Brain microvascular endothelial cell (primary cell): Measurements from ENCODE around the gene ORAI2.
A peak's percentile ranks its signal among the peaks of the same experiment; 100 is the strongest.

ENCODE experiments used
- DNase-seq: peaks from one replicate; pipeline ENCODE4 v3.0.0-alpha.2; 2020
- H3K27ac ChIP-seq: fragments of 250-450 bp; sonication (Bioruptor Pico); 2 replicates; pipeline ENCODE4 v1.5.1; 2020; ENCODE audit warnings: mild to moderate bottlenecking, moderate library complexity
- H3K27me3 ChIP-seq: fragments of 250-450 bp; sonication (Bioruptor Pico); replicated peaks from 2 replicates; pipeline ENCODE4 v1.5.1; 2020; ENCODE audit warnings: mild to moderate bottlenecking
- H3K36me3 ChIP-seq: fragments of 250-450 bp; sonication (Bioruptor Pico); replicated peaks from 2 replicates; pipeline ENCODE4 v1.5.1; 2020; ENCODE audit warnings: mild to moderate bottlenecking
- H3K4me3 ChIP-seq: 2 replicates; pipeline ENCODE4 v1.5.1; 2011; ENCODE audit warnings: low read depth, mild to moderate bottlenecking, control low read depth, low read length, moderate library complexity
- in situ Hi-C: cut with HindIII; loops from 2 replicates; pipeline ENCODE4 v1.10.0; 2017; ENCODE audit warnings: low sequenced_read_pairs, low pct_ligation_motif_present
- TF ChIP-seq, protein P1 (sequence below): IDR thresholded peaks from 2 replicates; pipeline ENCODE4 v1.5.1; 2011; ENCODE audit warnings: low read depth, mild to moderate bottlenecking, moderate library complexity, low read length, control low read depth, inconsistent platforms; ENCODE audit errors: missing control alignments

The ORAI2 gene

DNA sequence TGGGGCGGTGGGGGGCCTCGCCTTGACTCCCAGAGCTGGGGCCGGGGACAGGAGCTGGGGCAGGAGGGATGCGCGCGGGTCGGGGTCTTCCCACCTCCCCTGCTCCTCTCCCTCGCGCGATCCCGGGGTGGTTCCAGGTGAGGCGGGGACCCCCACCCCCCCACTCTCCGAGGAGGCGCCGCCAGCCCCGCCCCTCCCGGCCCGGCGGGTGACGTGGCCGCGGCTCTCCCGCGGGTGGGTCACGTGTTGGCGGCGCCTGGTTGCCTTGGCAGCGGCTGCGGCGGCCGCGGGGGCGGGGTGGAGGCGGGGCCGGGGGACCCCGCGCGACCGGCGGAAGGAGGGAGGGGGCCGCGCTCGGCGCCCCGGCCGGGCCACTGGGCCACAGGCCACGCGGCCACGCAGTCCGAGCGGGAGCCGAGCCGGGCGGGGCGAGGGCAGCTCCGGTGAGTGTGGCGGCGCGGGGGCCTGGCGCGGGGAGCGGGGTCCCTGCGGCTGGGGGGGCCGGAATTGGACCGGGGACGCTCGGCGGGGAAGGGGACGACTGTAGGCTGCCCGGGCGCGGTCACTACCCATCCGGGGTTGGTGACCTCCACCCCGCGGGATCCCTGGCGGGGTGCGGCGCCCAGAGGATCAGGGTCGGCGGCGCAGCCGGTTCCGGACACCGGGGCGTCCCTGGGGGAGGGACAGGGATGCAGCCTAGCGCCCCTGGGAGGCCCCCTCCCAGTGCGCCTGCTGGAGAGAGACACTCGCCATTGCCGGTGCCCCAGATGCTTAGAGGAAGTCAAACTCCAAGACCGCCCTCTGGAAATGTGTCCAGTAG, at the start of gene ORAI2:
Gene ORAI2, plus strand, starts transcription at position 357 of the 820 bp plus-strand sequence. CDS start 5,382 bp downstream, outside the sequence.
- peak within 1 kb of the TSS; percentile 71 for H3K4me3 ChIP-seq
- peak within 1 kb of the TSS; percentile 48 for H3K27ac ChIP-seq
- TF ChIP-seq, protein P1, sequence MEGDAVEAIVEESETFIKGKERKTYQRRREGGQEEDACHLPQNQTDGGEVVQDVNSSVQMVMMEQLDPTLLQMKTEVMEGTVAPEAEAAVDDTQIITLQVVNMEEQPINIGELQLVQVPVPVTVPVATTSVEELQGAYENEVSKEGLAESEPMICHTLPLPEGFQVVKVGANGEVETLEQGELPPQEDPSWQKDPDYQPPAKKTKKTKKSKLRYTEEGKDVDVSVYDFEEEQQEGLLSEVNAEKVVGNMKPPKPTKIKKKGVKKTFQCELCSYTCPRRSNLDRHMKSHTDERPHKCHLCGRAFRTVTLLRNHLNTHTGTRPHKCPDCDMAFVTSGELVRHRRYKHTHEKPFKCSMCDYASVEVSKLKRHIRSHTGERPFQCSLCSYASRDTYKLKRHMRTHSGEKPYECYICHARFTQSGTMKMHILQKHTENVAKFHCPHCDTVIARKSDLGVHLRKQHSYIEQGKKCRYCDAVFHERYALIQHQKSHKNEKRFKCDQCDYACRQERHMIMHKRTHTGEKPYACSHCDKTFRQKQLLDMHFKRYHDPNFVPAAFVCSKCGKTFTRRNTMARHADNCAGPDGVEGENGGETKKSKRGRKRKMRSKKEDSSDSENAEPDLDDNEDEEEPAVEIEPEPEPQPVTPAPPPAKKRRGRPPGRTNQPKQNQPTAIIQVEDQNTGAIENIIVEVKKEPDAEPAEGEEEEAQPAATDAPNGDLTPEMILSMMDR: no peak
- DNase-seq: peak; percentile 39
- in situ Hi-C loops: no loop called here
- no peaks in the 10 kb centered on the region for H3K27me3 ChIP-seq
- H3K36me3 ChIP-seq: no peaks in the 10 kb centered on the region

GRCh38 chr7:102387064-102387463, 46.3 kb upstream of the ORAI2 start:
- TF ChIP-seq, protein P1: no peak
- H3K36me3 ChIP-seq: peaks cover 7% of the 10 kb centered on the region
- H3K27ac ChIP-seq: no peak overlapping the region
- in situ Hi-C loops: no loop called here
- H3K4me3 ChIP-seq: no peak overlapping the region
- no peaks in the 10 kb centered on the region for H3K27me3 ChIP-seq
- no peak for DNase-seq

GRCh38 chr7:102389810-102390209, 43.6 kb upstream of the ORAI2 start:
- Histone ChIP-seq H3K27me3 (no peaks in the 10 kb centered on the region), H3K4me3 (no peak overlapping the region), H3K36me3 (peaks cover 12% of the 10 kb centered on the region), H3K27ac (no peak overlapping the region)
- TF ChIP-seq, protein P1: no peak
- in situ Hi-C loops: loop anchor here (10.0 kb wide), 1 partner anchor 105 kb away; the partner anchor contains the start of gene SH2B2
- no peak for DNase-seq

GRCh38 chr7:102390697-102391484, 42.5 kb upstream of the ORAI2 start:
- no peak overlapping the region for H3K4me3 ChIP-seq
- H3K27me3 ChIP-seq: no peaks in the 10 kb centered on the region
- TF ChIP-seq, protein P1: peak; percentile 98
- in situ Hi-C loops: loop anchor here (10.0 kb wide), 1 partner anchor 106 kb away; the partner anchor contains the start of gene SH2B2
- peaks cover 12% of the 10 kb centered on the region for H3K36me3 ChIP-seq
- peak; percentile 60 for DNase-seq
- no peak overlapping the region for H3K27ac ChIP-seq

DNA sequence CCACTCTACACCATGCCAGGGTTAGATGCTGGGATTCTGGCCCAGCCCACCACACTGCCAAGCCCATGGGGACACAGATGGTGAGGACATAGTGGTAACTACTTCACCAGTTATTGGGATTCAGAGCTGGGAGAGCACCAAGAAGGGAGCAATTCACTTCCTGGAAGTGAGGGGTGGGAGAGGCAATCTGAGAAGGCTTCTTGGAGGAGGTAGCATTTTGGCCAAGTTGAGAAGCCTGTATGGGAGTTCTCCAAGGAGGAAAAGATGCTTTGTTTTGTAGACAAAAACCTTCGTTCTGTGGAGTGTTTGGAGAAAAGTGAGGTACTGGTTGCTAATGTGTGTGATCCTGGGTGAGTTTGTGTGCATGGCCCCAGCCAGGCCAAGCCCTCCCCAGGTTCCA, 41.0 kb upstream of the ORAI2 start:
- Histone ChIP-seq H3K27ac (no peak overlapping the region), H3K27me3 (no peaks in the 10 kb centered on the region), H3K36me3 (peaks cover 9% of the 10 kb centered on the region), H3K4me3 (no peak overlapping the region)
- TF ChIP-seq, protein P1: no peak
- no peak for DNase-seq
- in situ Hi-C loops: loop anchor here (10.0 kb wide), 1 partner anchor 108 kb away; the partner anchor contains the start of gene SH2B2
